ENCODE results near the gene MAML1. TPM values are rescaled to one million over a fixed set of nuclear protein-coding genes. Genes with fewer than 3 reads are reported as not detected.

MAML1 gene
- polyA plus RNA-seq, 1 donor from 2014 or later = 6.8 TPM

- H3K9me3 ChIP-seq (ENCODE audit: low read length) = no peaks in the 10 kb centered on the region
- peak overlapping the region; percentile 14 for H3K27ac ChIP-seq (ENCODE audit: low read length)
- TF ChIP-seq REST (IDR thresholded peaks at IDR 0.05; ENCODE audit: borderline replicate concordance) (no peak), POLR2AphosphoS5 (IDR thresholded peaks at IDR 0.05) (no peak), TAF1 (IDR thresholded peaks at IDR 0.05; ENCODE audit: low read depth) (no peak), EP300 (conservative IDR thresholded peaks at IDR 0.05; ENCODE audit: poor library complexity, severe bottlenecking) (no peak), SMC3 (conservative IDR thresholded peaks at IDR 0.05; ENCODE audit: poor library complexity) (no peak), RAD21 (conservative IDR thresholded peaks at IDR 0.05) (no peak), MXI1 (conservative IDR thresholded peaks at IDR 0.05; ENCODE audit: poor library complexity, severe bottlenecking) (no peak), CTCF (IDR thresholded peaks at IDR 0.05; ENCODE audit: poor library complexity, severe bottlenecking) (no peak), EZH2 (IDR thresholded peaks at IDR 0.05; ENCODE audit: borderline replicate concordance, insufficient read depth, low read length, poor library complexity, severe bottlenecking) (no peak)
Measured at GRCh38 chr5:179731791-179732411, 721 bp upstream of the MAML1 start.

DNA sequence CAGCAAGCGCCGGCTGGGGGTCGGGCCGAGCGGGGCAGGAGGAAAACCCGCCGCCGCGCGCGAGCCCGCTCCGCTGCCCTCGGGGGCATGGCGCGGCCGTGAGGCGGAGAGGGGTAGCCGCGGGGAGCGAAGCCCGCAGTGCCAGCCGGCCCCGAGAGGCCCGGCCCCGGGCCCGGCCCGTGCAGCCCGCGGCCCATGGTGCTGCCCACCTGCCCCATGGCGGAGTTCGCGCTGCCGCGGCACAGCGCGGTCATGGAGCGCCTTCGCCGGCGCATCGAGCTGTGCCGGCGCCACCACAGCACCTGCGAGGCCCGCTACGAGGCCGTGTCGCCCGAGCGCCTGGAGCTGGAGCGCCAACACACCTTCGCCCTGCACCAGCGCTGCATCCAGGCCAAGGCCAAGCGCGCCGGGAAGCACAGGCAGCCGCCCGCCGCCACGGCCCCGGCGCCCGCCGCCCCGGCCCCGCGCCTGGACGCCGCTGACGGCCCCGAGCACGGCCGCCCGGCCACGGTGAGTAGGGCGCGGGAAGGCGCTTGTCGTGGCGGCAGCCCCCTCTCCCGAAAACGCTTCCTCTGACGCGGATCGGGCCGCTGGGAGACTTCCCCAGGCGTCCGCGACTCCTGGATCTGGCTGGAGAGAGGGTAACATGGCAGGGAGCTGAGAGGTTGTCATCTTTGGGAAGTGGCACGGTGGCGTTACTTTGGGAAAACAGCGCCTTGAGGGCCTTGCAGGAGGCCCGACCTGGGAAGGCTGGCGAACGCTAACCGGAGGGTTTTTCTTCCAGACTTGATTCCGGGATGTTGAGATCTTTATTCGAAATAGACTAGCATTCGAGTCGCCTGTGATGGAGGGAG, 523 bp downstream of the MAML1 start:
- H3K4me2 ChIP-seq (ENCODE audit: low read length) = peak overlapping the region; percentile 84
- peak overlapping the region; percentile 91 for H3K9ac ChIP-seq (ENCODE audit: low read length)
- H3F3A ChIP-seq (ENCODE audit: insufficient read depth, low read length, poor library complexity, severe bottlenecking) = peaks cover 4% of the 10 kb centered on the region
- no peaks in the 10 kb centered on the region for H3K9me2 ChIP-seq (ENCODE audit: insufficient read depth, low read length)
- H2AFZ ChIP-seq (ENCODE audit: low read depth, low read length) = peak overlapping the region; percentile 6
- peaks cover 47% of the 10 kb centered on the region for H3K79me2 ChIP-seq (replicated peaks; ENCODE audit: insufficient read depth, low read length)
- TF ChIP-seq CTCF (IDR thresholded peaks at IDR 0.05; ENCODE audit: poor library complexity, severe bottlenecking) (no peak), EP300 (conservative IDR thresholded peaks at IDR 0.05; ENCODE audit: poor library complexity, severe bottlenecking) (peak; percentile 25), REST (IDR thresholded peaks at IDR 0.05; ENCODE audit: borderline replicate concordance) (no peak), EZH2 (IDR thresholded peaks at IDR 0.05; ENCODE audit: borderline replicate concordance, insufficient read depth, low read length, poor library complexity, severe bottlenecking) (no peak), POLR2AphosphoS5 (IDR thresholded peaks at IDR 0.05) (peak; percentile 28), TAF1 (IDR thresholded peaks at IDR 0.05; ENCODE audit: low read depth) (no peak), SMC3 (conservative IDR thresholded peaks at IDR 0.05; ENCODE audit: poor library complexity) (no peak), RAD21 (conservative IDR thresholded peaks at IDR 0.05) (no peak), MXI1 (conservative IDR thresholded peaks at IDR 0.05; ENCODE audit: poor library complexity, severe bottlenecking) (peak; percentile 60)
- no peaks in the 10 kb centered on the region for H3K9me3 ChIP-seq (ENCODE audit: low read length)
- H4K20me1 ChIP-seq (ENCODE audit: insufficient read depth) = peaks cover 7% of the 10 kb centered on the region
- H3K27me3 ChIP-seq (ENCODE audit: insufficient read depth, low read depth, low read length) = no peaks in the 10 kb centered on the region
- H3K4me3 ChIP-seq (ENCODE audit: low read length) = peak overlapping the region; percentile 91
- peak overlapping the region; percentile 86 for H3K27ac ChIP-seq (ENCODE audit: low read length)
- peaks cover 10% of the 10 kb centered on the region for H3K36me3 ChIP-seq (ENCODE audit: insufficient read depth, low read length)

More at GRCh38 chr5:179731791-179732411, 721 bp upstream of the MAML1 start:
- Histone ChIP-seq H3K4me3 (ENCODE audit: low read length) (peak overlapping the region; percentile 91), H3K9me2 (ENCODE audit: insufficient read depth, low read length) (no peaks in the 10 kb centered on the region), H3K79me2 (replicated peaks; ENCODE audit: insufficient read depth, low read length) (peaks cover 35% of the 10 kb centered on the region), H3F3A (ENCODE audit: insufficient read depth, low read length, poor library complexity, severe bottlenecking) (peaks cover 4% of the 10 kb centered on the region), H4K20me1 (ENCODE audit: insufficient read depth) (no peaks in the 10 kb centered on the region), H3K36me3 (ENCODE audit: insufficient read depth, low read length) (peaks cover 10% of the 10 kb centered on the region), H3K9ac (ENCODE audit: low read length) (no peak overlapping the region), H3K4me2 (ENCODE audit: low read length) (no peak overlapping the region), H2AFZ (ENCODE audit: low read depth, low read length) (no peak overlapping the region), H3K27me3 (ENCODE audit: insufficient read depth, low read depth, low read length) (no peaks in the 10 kb centered on the region)

Data from neural cell (in vitro differentiated cells).